Calu3 (cell line): Measurements from ENCODE around the gene HPS1. TPM values are rescaled to one million over a fixed set of nuclear protein-coding genes. Genes with fewer than 3 reads are reported as not detected.

Experiments used
- BruUV-seq: library from RNA; stranded (reverse); fragments of 400-500 nt; replicated peaks from 2 replicates; lab custom pipeline; 2021; lab: Mats Ljungman, UMichigan
- CTCF ChIA-PET: fragments of 300-600 bp; sonication (Branson Sonifier 250); formaldehyde crosslinking; loops from one replicate; lab custom pipeline; 2022; ENCODE audit warnings: antibody characterized with exemption; lab: Charles Lee
- DNase-seq: peaks from one replicate; pipeline ENCODE4 v3.0.0; 2022
- H3K27ac Mint-ChIP-seq: one replicate; pipeline ENCODE4 v1.8.0; 2022; ENCODE audit warnings: mixed read lengths; ENCODE audit not compliant: unreplicated experiment
- H3K27me3 Mint-ChIP-seq: one replicate; pipeline ENCODE4 v1.8.0; 2022; ENCODE audit warnings: mixed read lengths; ENCODE audit not compliant: unreplicated experiment
- H3K36me3 Mint-ChIP-seq: one replicate; pipeline ENCODE4 v1.8.0; 2022; ENCODE audit warnings: mild to moderate bottlenecking, moderate library complexity, mixed read lengths; ENCODE audit not compliant: insufficient read depth, unreplicated experiment
- H3K4me1 Mint-ChIP-seq: one replicate; pipeline ENCODE4 v1.8.0; 2022; ENCODE audit warnings: mild to moderate bottlenecking, low read depth, mixed read lengths; ENCODE audit not compliant: unreplicated experiment
- H3K4me3 Mint-ChIP-seq: one replicate; pipeline ENCODE4 v1.8.0; 2022; ENCODE audit warnings: mild to moderate bottlenecking, low read depth, moderate library complexity, mixed read lengths; ENCODE audit not compliant: unreplicated experiment
- H3K9me3 Mint-ChIP-seq: one replicate; pipeline ENCODE4 v1.8.0; 2022; ENCODE audit warnings: low read depth, mixed read lengths; ENCODE audit not compliant: unreplicated experiment
- CTCF ChIP-seq: fragments of 200-600 bp; IDR thresholded peaks from one replicate; pipeline ENCODE4 v1.8.0; 2022; ENCODE audit warnings: antibody characterized with exemption; ENCODE audit not compliant: unreplicated experiment
- intact Hi-C: fragments of 100-400 bp; cut with micrococcal nuclease; formaldehyde crosslinking; loops from one replicate; pipeline ENCODE4 v1.10.0; 2022; ENCODE audit not compliant: unreplicated experiment
- total RNA-seq: library from RNA; stranded (reverse); gene quantifications from 2 replicates; pipeline ENCODE4 v1.2.3, GENCODE V29; 2022

Gene HPS1
- total RNA-seq, 1 experiment from 2014 or later: 28.1 TPM

- Mint-ChIP-seq H3K9me3 (no peaks in the 10 kb centered on the region), H3K27ac (no peak overlapping the region), H3K27me3 (no peaks in the 10 kb centered on the region), H3K4me3 (no peak overlapping the region), H3K36me3 (peaks cover 18% of the 10 kb centered on the region), H3K4me1 (peaks cover 8% of the 10 kb centered on the region)
- intact Hi-C loops: no loop called here
- DNase-seq: no peak
- TF ChIP-seq CTCF: no peak
- BruUV-seq: no TSS peak
- CTCF ChIA-PET: interaction anchor here (1.7 kb wide), 1 partner anchor 9 kb away, joined by 3 read pairs; no protein-coding TSS in a partner anchor
These were observed 11.6 kb downstream of the HPS1 start for GRCh38 chr10:98435178-98435577.

GRCh38 chr10:98433881-98434732, 12.6 kb downstream of the HPS1 start:
- CTCF ChIA-PET: interaction anchor here (1.7 kb wide), 1 partner anchor 8 kb away, joined by 3 read pairs; no protein-coding TSS in a partner anchor
- H3K9me3 Mint-ChIP-seq: no peaks in the 10 kb centered on the region
- peaks cover 20% of the 10 kb centered on the region for H3K36me3 Mint-ChIP-seq
- DNase-seq: peak; percentile 18
- no peak for TF ChIP-seq CTCF
- intact Hi-C loops: no loop called here
- no peak overlapping the region for H3K4me3 Mint-ChIP-seq
- H3K27ac Mint-ChIP-seq: no peak overlapping the region
- peaks cover 8% of the 10 kb centered on the region for H3K4me1 Mint-ChIP-seq
- no TSS peak for BruUV-seq
- H3K27me3 Mint-ChIP-seq: no peaks in the 10 kb centered on the region

GRCh38 chr10:98433371-98433770, 13.4 kb downstream of the HPS1 start:
- BruUV-seq: no TSS peak
- Mint-ChIP-seq H3K36me3 (peaks cover 18% of the 10 kb centered on the region), H3K9me3 (no peaks in the 10 kb centered on the region), H3K4me1 (peaks cover 8% of the 10 kb centered on the region), H3K27me3 (no peaks in the 10 kb centered on the region), H3K4me3 (no peak overlapping the region), H3K27ac (no peak overlapping the region)
- no peak for DNase-seq
- CTCF ChIA-PET: no interaction called here
- TF ChIP-seq CTCF: no peak
- intact Hi-C loops: no loop called here

GRCh38 chr10:98432330-98432729, 14.4 kb downstream of the HPS1 start:
- intact Hi-C loops: no loop called here
- peaks cover 15% of the 10 kb centered on the region for H3K36me3 Mint-ChIP-seq
- TF ChIP-seq CTCF: no peak
- no peaks in the 10 kb centered on the region for H3K9me3 Mint-ChIP-seq
- no TSS peak for BruUV-seq
- no peak overlapping the region for H3K4me3 Mint-ChIP-seq
- no peak overlapping the region for H3K27ac Mint-ChIP-seq
- no peaks in the 10 kb centered on the region for H3K27me3 Mint-ChIP-seq
- DNase-seq: no peak
- CTCF ChIA-PET: no interaction called here
- peaks cover 8% of the 10 kb centered on the region for H3K4me1 Mint-ChIP-seq
